A549 (cell line): ENCODE results near the gene SIM2. TPM values are rescaled to one million over a fixed set of nuclear protein-coding genes. Genes with fewer than 3 reads are reported as not detected.

Experiments
- ATAC-seq, 2 experiments: fragments of 200-7000 bp in 1 of 2; fragments of >200 bp in 1 of 2; cut with Nextera tagmentation in 1 of 2; cut with Tn5 transposase in 1 of 2; 3 replicates each; pipeline versions ENCODE4 v1.8.0 to v1.9.1; 2018 to 2020; ENCODE audit warnings: mild to moderate bottlenecking in 1 of 2, moderate library complexity in 1 of 2
- CTCF ChIA-PET: fragments of 300-600 bp; sonication (Branson Sonifier 250); formaldehyde crosslinking; extraction: SDS; loops from one replicate; lab custom pipeline; 2021; ENCODE audit warnings: antibody characterized with exemption, inconsistent platforms; lab: Yijun Ruan, JAX
- POLR2A ChIA-PET: fragments of 350-600 bp; formaldehyde crosslinking; extraction: SDS; loops from one replicate; lab custom pipeline; 2021; ENCODE audit warnings: antibody characterized with exemption, inconsistent platforms; lab: Yijun Ruan, JAX
- DNase-seq, 2 experiments: peaks; one replicate each; pipeline versions ENCODE4 v3.0.0 to v3.0.0-alpha.2; 2011 to 2016; ENCODE audit warnings: low read depth in 1 of 2, low spot score in 1 of 2
- FAIRE-seq: peaks from 2 replicates; lab custom pipeline; 2011; peaks lifted over from hg19 to GRCh38; lab: Jason Lieb, UNC
- H3K27ac ChIP-seq, 2 experiments: fragments of >200 bp; sonication (Bioruptor Twin); formaldehyde crosslinking; 3 replicates each; pipeline ENCODE4 v1.5.1; 2016 to 2017
- H3K4me1 ChIP-seq: fragments of >200 bp; sonication (Bioruptor Twin); formaldehyde crosslinking; 3 replicates; pipeline ENCODE4 v1.6.1; 2016
- H3K4me2 ChIP-seq: fragments of >200 bp; sonication (Bioruptor Twin); formaldehyde crosslinking; 3 replicates; pipeline ENCODE4 v1.6.1; 2016
- H3K4me3 ChIP-seq: fragments of >200 bp; sonication (Bioruptor Twin); formaldehyde crosslinking; 3 replicates; pipeline ENCODE4 v1.5.1; 2016
- H3K9me3 ChIP-seq: fragments of >200 bp; sonication (Bioruptor Twin); formaldehyde crosslinking; 3 replicates; pipeline ENCODE4 v1.6.1; 2016
- CBX2 ChIP-seq: fragments of 200-600 bp; sonication (generic); IDR thresholded peaks from 2 replicates; pipeline ENCODE4 v1.6.1; 2016; ENCODE audit warnings: low read depth, mild to moderate bottlenecking, borderline replicate concordance
- CBX8 ChIP-seq: fragments of 200-600 bp; sonication (generic); IDR thresholded peaks from 2 replicates; pipeline ENCODE4 v1.6.1; 2016
- CHD4 ChIP-seq: fragments of 200-600 bp; sonication (generic); IDR thresholded peaks from 2 replicates; pipeline ENCODE4 v1.6.1; 2016; ENCODE audit warnings: antibody characterized with exemption, mild to moderate bottlenecking, borderline replicate concordance
- E2F6 ChIP-seq: IDR thresholded peaks from 2 replicates; pipeline ENCODE4 v1.6.1; 2012; ENCODE audit warnings: low read depth, borderline replicate concordance
- EHF ChIP-seq: fragments of 250-450 bp; sonication (Bioruptor Pico); IDR thresholded peaks from 2 replicates; pipeline ENCODE4 v1.5.0; 2020; ENCODE audit warnings: mild to moderate bottlenecking
- EHMT2 ChIP-seq: fragments of 200-600 bp; sonication (generic); IDR thresholded peaks from 2 replicates; pipeline ENCODE4 v1.6.1; 2016; ENCODE audit warnings: antibody characterized with exemption, low read depth, mild to moderate bottlenecking, moderate library complexity
- FOSB ChIP-seq: fragments of 250-450 bp; sonication (Bioruptor Pico); IDR thresholded peaks from 2 replicates; pipeline ENCODE4 v1.5.0; 2020; ENCODE audit warnings: mild to moderate bottlenecking, moderate library complexity
- HDAC2 ChIP-seq: fragments of 200-600 bp; sonication (generic); IDR thresholded peaks from 2 replicates; pipeline ENCODE4 v1.6.1; 2016
- HEYL ChIP-seq: fragments of 250-450 bp; sonication (Bioruptor Pico); IDR thresholded peaks from 2 replicates; pipeline ENCODE4 v1.8.0; 2021; ENCODE audit warnings: mild to moderate bottlenecking, moderate library complexity
- HOXA7 ChIP-seq: fragments of 250-450 bp; sonication (Bioruptor Pico); IDR thresholded peaks from 2 replicates; pipeline ENCODE4 v1.5.0; 2020; ENCODE audit warnings: mild to moderate bottlenecking, moderate library complexity
- HOXB5 ChIP-seq: fragments of 250-450 bp; sonication (Bioruptor Pico); IDR thresholded peaks from 2 replicates; pipeline ENCODE4 v1.5.0; 2020; ENCODE audit warnings: mild to moderate bottlenecking, moderate library complexity
- JUN ChIP-seq, 2 experiments: fragments of >200 bp; sonication (Bioruptor Twin); formaldehyde crosslinking; IDR thresholded peaks; 2 replicates in 1 of 2; 3 replicates in 1 of 2; pipeline ENCODE4 v1.6.1; 2016 to 2017
- NR3C1 ChIP-seq: fragments of >200 bp; sonication (Bioruptor Twin); formaldehyde crosslinking; IDR thresholded peaks from 3 replicates; pipeline ENCODE4 v1.6.1; 2017
- PHF8 ChIP-seq: fragments of 200-600 bp; sonication (generic); IDR thresholded peaks from 2 replicates; pipeline ENCODE4 v1.6.1; 2016; ENCODE audit warnings: low read depth, mild to moderate bottlenecking, antibody characterized with exemption, moderate library complexity, borderline replicate concordance
- RCOR1 ChIP-seq: fragments of 150-350 bp; IDR thresholded peaks from 2 replicates; pipeline ENCODE4 v1.6.1; 2014; ENCODE audit warnings: antibody characterized with exemption, low read length, low read depth
- RFX5 ChIP-seq: fragments of 450-650 bp; IDR thresholded peaks from 2 replicates; pipeline ENCODE4 v1.7.1; 2014; ENCODE audit warnings: antibody characterized with exemption, mild to moderate bottlenecking, moderate library complexity
- RNF2 ChIP-seq: fragments of 200-600 bp; sonication (generic); IDR thresholded peaks from 2 replicates; pipeline ENCODE4 v1.6.1; 2016; ENCODE audit warnings: low read depth, mild to moderate bottlenecking, antibody characterized with exemption, moderate library complexity, borderline replicate concordance
- TFCP2L1 ChIP-seq: fragments of 250-450 bp; sonication (Bioruptor Pico); IDR thresholded peaks from 2 replicates; pipeline ENCODE4 v1.5.0; 2021; ENCODE audit warnings: mild to moderate bottlenecking
- TP53 ChIP-seq: fragments of 250-450 bp; sonication (Bioruptor Pico); IDR thresholded peaks from 2 replicates; pipeline ENCODE4 v1.5.0; 2021; ENCODE audit warnings: mild to moderate bottlenecking, moderate library complexity
- USF2 ChIP-seq: fragments of 450-650 bp; IDR thresholded peaks from 2 replicates; pipeline ENCODE4 v1.6.1; 2014; ENCODE audit warnings: antibody characterized with exemption
- ZC3H11A ChIP-seq: fragments of 450-650 bp; IDR thresholded peaks from 2 replicates; pipeline ENCODE4 v1.6.1; 2014; ENCODE audit warnings: antibody characterized with exemption, mild to moderate bottlenecking
- ZFP36 ChIP-seq: fragments of 450-650 bp; IDR thresholded peaks from 2 replicates; pipeline ENCODE4 v1.6.1; 2014; ENCODE audit warnings: borderline replicate concordance; ENCODE audit not compliant: partially characterized antibody
- ZNF302 ChIP-seq: fragments of 250-450 bp; sonication (Bioruptor Pico); IDR thresholded peaks from 2 replicates; pipeline ENCODE4 v1.9.0; 2021; ENCODE audit warnings: inconsistent platforms, mild to moderate bottlenecking, moderate library complexity
- ZSCAN20 ChIP-seq: fragments of 250-450 bp; sonication (Bioruptor Pico); IDR thresholded peaks from 2 replicates; pipeline ENCODE4 v1.8.0; 2022; ENCODE audit warnings: mild to moderate bottlenecking, moderate library complexity
- WGBS: methylation state at CpG from one replicate; pipeline ENCODE4 v1.1.6; 2017; ENCODE audit errors: missing lambda C conversion rate; 5-methylcytosine and 5-hydroxymethylcytosine counted together
- polyA plus RNA-seq, 4 experiments: library from polyadenylated mRNA; depleted of rRNA in 3 of 4; stranded (reverse); fragments of >200 nt; fragmentation: RNase III in 1 of 4; extraction: RNeasy Plus Mini Kit Qiagen cat#74134 plus additional on column Dnase treatment in 1 of 4; gene quantifications; 2 replicates in 3 of 4; 3 replicates in 1 of 4; pipeline ENCODE4 v1.2.3, GENCODE V29; 2011 to 2017
- TF ChIP-seq, protein P1 (sequence below): fragments of >200 bp; sonication (Bioruptor Twin); formaldehyde crosslinking; IDR thresholded peaks from 3 replicates; pipeline ENCODE4 v1.5.1; 2016

SIM2 gene
- polyA plus RNA-seq, 2 of the 4 experiments (the other 2 are of a cell fraction): 12.6 to 13.4 TPM

DNA sequence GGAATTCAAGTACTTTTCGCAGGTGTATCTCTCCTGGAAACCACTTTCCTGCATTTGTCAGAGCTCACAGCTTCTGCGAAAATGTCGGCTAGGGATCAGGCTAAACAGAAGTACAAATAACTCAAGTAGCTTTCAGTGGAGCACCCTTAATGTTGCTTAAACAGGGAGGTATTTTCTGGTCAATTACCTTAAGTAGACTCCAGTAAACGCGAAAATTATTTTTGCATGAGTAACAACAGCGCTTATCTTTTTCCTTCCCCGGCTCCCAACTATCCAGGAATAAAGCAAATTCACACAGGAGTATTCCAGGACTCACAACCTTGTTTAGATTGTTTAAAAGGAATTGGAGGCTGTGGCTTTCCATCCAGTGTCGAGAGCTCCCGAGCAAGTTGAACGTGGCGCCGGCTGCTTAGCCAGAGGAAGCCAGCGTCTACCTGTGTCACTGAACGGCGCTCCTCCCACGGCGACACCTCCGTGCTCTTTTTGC lies 7.3 kb upstream of the SIM2 start:
- H3K9me3 ChIP-seq: no peaks in the 10 kb centered on the region
- TF ChIP-seq CBX8: no peak
- TF ChIP-seq ZNF302 (CRISPR knock-in tag): no peak
- no peak for TF ChIP-seq TP53
- TF ChIP-seq, protein P1, sequence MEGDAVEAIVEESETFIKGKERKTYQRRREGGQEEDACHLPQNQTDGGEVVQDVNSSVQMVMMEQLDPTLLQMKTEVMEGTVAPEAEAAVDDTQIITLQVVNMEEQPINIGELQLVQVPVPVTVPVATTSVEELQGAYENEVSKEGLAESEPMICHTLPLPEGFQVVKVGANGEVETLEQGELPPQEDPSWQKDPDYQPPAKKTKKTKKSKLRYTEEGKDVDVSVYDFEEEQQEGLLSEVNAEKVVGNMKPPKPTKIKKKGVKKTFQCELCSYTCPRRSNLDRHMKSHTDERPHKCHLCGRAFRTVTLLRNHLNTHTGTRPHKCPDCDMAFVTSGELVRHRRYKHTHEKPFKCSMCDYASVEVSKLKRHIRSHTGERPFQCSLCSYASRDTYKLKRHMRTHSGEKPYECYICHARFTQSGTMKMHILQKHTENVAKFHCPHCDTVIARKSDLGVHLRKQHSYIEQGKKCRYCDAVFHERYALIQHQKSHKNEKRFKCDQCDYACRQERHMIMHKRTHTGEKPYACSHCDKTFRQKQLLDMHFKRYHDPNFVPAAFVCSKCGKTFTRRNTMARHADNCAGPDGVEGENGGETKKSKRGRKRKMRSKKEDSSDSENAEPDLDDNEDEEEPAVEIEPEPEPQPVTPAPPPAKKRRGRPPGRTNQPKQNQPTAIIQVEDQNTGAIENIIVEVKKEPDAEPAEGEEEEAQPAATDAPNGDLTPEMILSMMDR: no peak
- TF ChIP-seq TFCP2L1 (CRISPR knock-in tag): no peak
- no peak for TF ChIP-seq JUN (IDR thresholded peaks at IDR 0.05)
- no peak for TF ChIP-seq HOXA7 (CRISPR knock-in tag)
- no peak for TF ChIP-seq USF2
- no peak for TF ChIP-seq RNF2
- TF ChIP-seq EHF: no peak
- CTCF ChIA-PET: interaction anchor here (1.0 to 1.5 kb wide), 3 partner anchors 10 to 29 kb away, joined by 3 to 4 read pairs (median 4); no protein-coding TSS in a partner anchor
- H3K4me1 ChIP-seq: no peaks in the 10 kb centered on the region
- DNase-seq (no peak), FAIRE-seq (no peak), ATAC-seq (no peak)
- no peak overlapping the region for H3K4me3 ChIP-seq
- no peak overlapping the region for H3K27ac ChIP-seq
- H3K4me2 ChIP-seq: no peak overlapping the region
- WGBS: 94% methylated on average over 18 of the region's 18 CpGs
- POLR2A ChIA-PET: no interaction called here

DNA sequence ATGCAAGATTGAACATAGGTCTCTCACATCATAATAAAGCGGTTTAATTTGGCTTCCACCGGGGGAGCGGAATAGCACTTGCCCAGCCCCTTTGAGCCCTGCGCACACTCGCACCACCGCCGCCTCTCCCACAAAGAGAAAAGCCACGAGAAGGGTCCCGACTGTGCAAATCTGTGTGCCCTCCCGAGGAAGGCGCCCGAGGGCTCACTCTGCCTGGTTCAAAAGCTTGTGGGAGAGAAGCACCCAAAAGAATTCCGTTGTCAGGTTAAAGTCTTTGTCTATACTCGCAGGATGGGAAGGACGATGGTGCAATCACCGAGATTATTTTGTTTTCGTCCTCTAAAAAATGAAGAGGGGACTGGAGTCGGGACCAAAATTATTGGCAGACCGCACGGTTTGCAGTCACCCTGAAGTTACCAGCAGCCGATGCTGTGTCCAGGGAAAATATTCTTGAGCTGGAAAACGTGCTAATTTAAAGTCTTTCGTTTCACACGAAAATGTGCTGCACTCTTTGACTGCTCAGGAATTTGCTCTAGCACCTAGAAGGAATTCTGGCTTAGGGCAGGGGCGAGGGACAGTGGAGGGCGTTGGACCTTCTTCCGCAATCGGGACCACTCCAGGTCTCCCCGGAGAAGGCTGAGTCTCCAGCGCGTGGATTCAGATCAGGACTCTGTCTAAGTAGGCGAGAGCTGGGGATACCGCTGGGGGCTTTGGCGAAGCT lies 6.6 kb upstream of the SIM2 start:
- no peak for ATAC-seq
- 91% methylated on average over 32 of the region's 34 CpGs for WGBS
- FAIRE-seq: no peak

DNA sequence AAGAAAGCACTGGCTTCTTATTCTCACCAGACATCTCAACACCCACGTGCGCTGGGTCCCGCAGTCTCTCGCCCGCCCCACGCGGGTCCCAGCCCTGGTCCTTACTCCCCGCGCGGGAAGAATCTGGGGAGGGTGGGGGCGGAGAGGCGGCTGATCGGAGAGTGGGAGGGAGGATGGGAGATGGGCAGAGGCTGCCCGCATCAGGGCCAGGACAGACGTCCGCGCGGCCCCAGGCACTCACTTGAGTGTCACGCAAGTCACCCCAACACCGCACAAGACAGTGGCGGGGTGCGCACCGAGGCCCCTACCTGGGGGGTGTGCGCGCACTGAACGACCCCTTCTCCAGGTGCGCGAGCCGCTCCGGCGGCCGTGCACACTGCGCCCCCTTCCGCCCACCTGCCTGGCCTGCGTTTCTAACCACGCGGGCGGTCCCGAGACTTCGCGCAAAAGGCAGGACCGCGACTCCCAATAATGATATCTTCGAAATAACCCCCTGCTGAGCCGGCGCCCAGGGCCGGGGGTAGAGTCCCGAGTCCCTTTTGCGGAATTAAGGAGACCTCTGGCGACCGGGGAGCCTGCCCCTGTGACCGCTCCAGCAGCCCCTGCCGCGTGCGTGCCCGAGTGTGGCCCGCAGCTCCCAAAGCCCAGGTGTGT lies 6.0 kb upstream of the SIM2 start:
- WGBS: 98% methylated on average over 24 of the region's 57 CpGs

More for the DNA sequence above, 6.6 kb upstream of the SIM2 start:
- TF ChIP-seq FOSB (CRISPR knock-in tag): no peak
- no peak for TF ChIP-seq EHMT2
- no peak for TF ChIP-seq ZSCAN20 (CRISPR knock-in tag)
- no peak for TF ChIP-seq PHF8
- no peak for DNase-seq
- ChIA-PET CTCF (interaction anchor here (0.7 to 1.5 kb wide), 4 partner anchors 9 to 30 kb away, joined by 3 to 5 read pairs (median 4); no protein-coding TSS in a partner anchor), POLR2A (no interaction called here)
- Histone ChIP-seq H3K4me2 (no peak overlapping the region), H3K4me1 (no peaks in the 10 kb centered on the region), H3K9me3 (no peaks in the 10 kb centered on the region), H3K4me3 (no peak overlapping the region), H3K27ac (no peak overlapping the region)

More for the DNA sequence above, 6.0 kb upstream of the SIM2 start:
- FAIRE-seq: no peak
- CTCF ChIA-PET: interaction anchor here (0.7 to 1.5 kb wide), 2 partner anchors 14 to 30 kb away, joined by 3 to 5 read pairs; no protein-coding TSS in a partner anchor
- no peak for DNase-seq
- H3K4me3 ChIP-seq: no peak overlapping the region
- POLR2A ChIA-PET: no interaction called here
- 0 out of 3 replicates have a peak, but pooled peaks cover 3% of the 10 kb centered on the region for H3K4me1 ChIP-seq
- TF ChIP-seq TP53 (no peak), RFX5 (no peak), E2F6 (no peak), ZSCAN20 (CRISPR knock-in tag) (no peak), ZFP36 (no peak), JUN (IDR thresholded peaks at IDR 0.05) (no peak), HOXB5 (CRISPR knock-in tag) (no peak), CBX2 (no peak), CBX8 (no peak), CHD4 (no peak), HEYL (CRISPR knock-in tag) (no peak), RCOR1 (no peak), NR3C1 (no peak), ZC3H11A (no peak), HDAC2 (no peak)
- ATAC-seq: no peak
- H3K4me2 ChIP-seq: no peak overlapping the region
- no peak overlapping the region for H3K27ac ChIP-seq
- no peaks in the 10 kb centered on the region for H3K9me3 ChIP-seq
